RKO (cell line): ENCODE results near the gene MTERF4.
A peak's percentile ranks its signal among the peaks of the same experiment; 100 is the strongest.

Experiments
- DNase-seq: peaks from one replicate; pipeline ENCODE4 v3.0.0-alpha.2; 2016; ENCODE audit warnings: low spot score

MTERF4 gene

GRCh38 chr2:241068942-241069810, 32.9 kb downstream of the MTERF4 start:
- no peak for DNase-seq

DNA sequence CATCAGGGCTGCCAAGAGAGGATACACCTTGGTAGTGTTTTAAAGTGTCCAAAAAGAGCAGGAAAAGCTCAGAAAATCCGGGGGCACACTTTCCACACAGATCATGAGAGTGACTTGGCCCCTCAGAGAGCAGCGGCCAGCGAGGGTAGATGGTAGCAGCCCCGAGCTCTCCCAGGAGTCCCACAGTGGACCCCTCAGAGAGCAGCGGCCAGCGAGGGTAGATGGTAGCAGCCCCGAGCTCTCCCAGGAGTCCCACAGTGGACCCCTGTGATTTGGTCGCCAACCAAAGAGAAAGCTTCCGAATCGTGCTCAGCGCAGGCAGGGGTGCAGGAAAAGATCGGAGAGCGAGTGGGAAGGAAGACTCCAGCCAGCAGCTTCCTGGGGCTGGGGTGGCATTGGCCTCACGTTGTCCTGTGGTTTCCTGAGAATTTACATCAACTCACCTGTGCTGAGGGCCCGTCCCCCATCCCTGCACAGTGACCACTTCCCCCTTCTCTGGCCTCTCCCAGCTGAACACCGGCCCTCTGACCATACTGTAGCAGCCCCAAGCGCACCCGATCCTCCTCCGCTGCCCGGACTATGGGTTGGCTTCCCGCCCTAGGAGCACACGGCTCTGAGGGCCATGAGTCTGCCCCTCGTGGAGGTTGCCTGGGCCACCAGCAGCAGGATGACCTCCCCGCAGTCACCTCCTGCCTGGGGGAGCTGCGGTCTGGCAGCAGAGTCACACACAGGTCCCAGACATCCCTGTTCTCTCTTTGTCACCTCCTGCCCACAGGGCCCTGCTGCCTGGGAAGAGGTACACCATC, 33.7 kb downstream of the MTERF4 start:
- DNase-seq: no peak

DNA sequence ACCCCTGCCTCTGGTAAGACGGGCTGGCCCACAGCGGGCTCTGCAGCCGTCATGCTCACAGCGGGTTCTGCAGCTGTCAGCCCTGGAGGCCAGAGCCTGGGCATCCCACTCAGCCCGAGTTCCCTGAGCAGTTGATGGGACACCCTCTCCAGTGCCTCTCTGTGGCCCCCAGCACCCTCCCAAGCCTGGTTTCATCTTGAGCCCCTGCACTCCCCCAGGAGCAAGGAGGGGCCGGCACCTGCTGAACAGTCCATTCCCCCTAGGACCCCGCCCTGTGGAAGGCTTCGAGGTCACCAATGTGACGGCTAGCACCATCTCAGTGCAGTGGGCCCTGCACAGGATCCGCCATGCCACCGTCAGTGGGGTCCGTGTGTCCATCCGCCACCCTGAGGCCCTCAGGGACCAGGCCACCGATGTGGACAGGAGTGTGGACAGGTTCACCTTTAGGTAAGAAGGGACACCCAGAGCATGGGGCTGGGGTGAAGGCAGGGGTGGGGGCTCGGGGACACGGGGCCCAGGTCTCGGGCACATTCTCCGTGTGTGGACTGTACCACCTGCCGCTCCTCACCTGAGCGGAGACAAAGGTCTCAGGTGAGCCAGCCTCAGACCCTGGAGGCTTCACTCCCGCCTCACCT, 34.5 kb downstream of the MTERF4 start:
- DNase-seq: no peak

- peak; percentile 25 for DNase-seq
Observed at GRCh38 chr2:241066893-241067341, 35.2 kb downstream of the MTERF4 start.

- DNase-seq: no peak
Observed at GRCh38 chr2:241066171-241066892, 35.8 kb downstream of the MTERF4 start.

DNA sequence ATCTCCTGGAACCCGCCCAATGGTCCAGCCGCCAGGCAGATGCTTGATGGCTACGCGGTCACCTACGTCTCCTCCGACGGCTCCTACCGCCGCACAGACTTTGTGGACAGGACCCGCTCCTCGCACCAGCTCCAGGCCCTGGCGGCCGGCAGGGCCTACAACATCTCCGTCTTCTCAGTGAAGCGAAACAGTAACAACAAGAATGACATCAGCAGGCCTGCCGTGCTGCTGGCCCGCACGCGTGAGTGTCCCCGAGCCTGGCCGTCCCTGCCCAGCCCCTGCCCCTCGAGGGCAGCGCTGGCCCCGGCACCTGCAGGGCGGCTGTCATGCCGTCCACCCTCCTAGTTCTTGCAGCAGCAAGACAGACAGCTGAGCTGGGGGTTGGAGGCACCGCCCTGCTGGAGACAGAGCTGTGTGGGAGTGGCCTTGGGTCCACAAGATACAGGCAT, 36.7 kb downstream of the MTERF4 start:
- DNase-seq: no peak

- no peak for DNase-seq
Observed at GRCh38 chr2:241064802-241065354, 37.2 kb downstream of the MTERF4 start.

DNA sequence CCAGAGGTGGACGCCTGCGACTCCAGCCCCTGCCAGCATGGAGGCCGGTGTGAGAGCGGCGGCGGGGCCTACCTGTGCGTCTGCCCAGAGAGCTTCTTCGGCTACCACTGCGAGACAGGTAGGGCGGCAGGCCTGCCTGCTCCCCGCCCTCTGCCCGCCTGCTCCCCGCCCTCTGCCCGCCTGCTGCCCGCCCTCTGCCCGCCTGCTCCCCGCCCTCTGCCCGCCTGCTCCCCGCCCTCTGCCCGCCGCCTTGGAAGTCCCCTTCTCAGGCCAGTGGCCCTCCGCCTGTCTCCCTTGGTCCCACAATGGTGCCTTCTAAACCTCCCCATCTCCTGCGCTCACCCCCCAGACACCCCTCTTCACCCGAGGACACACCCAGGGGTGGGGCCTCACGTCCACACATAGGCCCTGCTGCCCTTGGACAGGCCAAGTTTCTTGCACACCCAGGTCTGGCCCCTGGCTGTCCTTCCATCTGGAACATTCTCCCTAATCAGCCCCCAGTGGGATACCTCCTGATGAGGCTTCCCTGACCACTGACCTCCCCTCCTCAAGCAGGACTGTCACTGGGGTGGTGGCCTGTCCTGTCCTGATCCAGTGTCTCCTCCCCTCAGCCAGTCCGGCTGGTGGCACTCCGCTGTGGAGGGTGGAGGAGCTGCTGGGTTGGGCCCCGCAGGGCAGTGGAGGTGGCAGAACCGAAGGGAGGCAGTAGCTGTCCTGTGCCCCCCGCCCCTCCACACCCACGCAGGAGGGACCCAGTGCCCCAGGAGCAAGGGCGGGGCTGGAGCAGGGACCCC, 37.9 kb downstream of the MTERF4 start:
- DNase-seq: no peak

GRCh38 chr2:241063587-241063986, 38.5 kb downstream of the MTERF4 start:
- DNase-seq: no peak

DNA sequence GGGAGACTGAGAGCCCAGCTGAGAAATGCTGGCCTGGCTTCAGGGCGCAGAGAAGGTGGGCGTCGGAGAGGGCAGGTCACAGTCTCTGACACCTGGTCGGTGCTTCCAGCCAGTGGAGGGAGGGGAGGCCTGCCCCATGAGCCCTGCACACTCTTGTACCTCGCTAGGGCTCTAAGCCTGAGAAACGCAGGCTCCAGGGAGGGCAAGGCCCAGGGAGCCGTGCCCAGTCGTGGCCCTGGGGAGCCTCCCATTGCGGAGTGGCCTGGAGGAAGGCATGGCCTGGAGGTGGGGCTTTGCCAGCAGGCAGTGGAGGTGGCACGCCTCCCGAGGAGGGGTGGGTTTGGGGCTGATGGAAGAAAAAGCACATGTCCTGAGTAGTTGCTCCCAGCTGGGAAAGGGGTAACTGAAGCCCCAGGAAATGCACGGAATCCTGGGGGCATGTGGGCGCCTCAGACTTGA, 39.0 kb downstream of the MTERF4 start:
- DNase-seq: no peak

DNA sequence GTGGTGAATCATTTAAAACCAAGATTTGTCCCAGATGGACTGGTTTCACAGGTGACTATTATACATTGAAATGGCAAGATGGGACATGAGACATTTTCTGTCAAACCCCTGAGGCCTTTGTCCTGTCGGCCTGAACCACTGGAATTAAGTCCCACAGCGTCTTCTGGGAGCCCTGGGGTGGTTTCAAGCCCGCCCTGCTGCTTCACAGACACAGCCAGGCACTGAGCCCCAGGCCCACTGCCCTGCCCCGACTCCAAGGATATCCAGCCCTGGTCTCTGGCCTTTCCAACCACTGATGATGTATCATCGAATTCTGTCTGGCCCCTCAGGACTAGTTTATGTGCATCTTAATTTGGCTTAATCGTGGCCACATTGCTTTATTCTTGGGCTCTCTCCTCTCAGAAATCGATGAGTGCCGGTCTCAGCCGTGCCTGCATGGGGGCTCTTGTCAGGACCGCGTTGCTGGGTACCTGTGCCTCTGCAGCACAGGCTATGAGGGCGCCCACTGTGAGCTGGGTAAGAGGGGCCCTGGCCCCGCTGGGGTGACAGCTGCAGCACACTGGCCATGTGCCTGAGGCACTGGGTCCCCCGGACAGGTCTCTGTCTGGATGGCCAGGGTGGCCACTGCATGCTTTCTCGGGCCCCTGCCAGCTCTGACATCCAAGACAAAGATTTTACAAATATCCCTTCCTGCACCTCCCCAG, 39.5 kb downstream of the MTERF4 start:
- no peak for DNase-seq

GRCh38 chr2:241061275-241061674, 40.8 kb downstream of the MTERF4 start:
- DNase-seq: no peak

- DNase-seq: no peak
Observed at GRCh38 chr2:241053576-241054251, 48.4 kb downstream of the MTERF4 start.

GRCh38 chr2:241052677-241053360, 49.3 kb downstream of the MTERF4 start:
- no peak for DNase-seq

GRCh38 chr2:241051578-241052487, 50.3 kb downstream of the MTERF4 start:
- DNase-seq: no peak

DNA sequence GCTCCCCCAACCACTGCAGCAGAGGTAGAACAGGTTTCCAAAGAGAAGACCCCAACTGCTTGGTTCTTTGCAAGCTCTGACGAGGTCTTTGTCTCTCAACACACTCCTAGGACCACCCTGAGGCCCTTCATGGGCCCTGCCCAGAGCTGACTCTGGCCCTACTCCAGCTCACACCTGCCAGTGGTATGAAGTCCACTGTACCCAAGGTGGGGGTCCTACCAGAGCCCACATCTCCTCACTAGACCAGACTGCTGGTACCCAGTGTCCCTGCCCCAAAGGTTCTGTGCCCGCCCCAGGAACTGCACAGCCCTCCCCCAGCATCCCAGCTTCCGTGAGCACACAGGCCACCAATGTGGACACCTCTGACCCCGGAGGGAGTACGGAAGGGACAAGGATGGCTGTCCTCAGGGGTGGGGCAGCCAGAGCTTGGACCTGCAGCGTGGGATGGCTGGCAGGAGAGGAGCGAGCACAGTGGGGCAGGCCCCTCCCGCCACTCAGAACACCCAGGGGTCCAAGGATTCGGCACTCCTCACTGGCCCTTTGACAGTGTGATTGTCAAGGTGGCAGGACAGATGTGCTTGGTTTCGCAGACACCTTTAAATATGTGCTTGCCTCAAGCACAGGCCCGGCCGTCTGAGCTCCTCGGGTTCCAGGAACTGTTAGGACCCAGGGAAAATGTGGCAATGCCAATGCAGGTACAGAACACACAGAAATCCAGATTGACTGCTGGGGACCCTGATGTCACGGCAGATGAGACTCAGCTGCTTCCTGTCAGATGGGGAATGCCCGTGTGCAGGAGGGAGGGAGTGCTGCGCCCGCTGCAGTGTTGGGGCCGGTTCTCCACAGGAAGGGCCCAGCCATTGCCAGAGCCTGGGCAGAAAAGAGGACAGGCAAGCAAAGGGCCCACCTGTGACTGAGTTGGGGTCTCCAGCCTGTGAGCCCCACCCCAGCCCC, 51.2 kb downstream of the MTERF4 start:
- DNase-seq: no peak
